T-helper 9 cell (primary cell): ENCODE data around the gene TMOD4.
"Not testable (repeated sequence)": the region's sequence is repeated elsewhere in the genome, so short reads cannot be mapped to it uniquely, and the experiment has no call there.

Source experiments
- DNase-seq: peaks from one replicate; pipeline ENCODE4 v3.0.0-alpha.2; 2020
- total RNA-seq, 2 donors: gene quantifications; one replicate each; lab custom pipeline; 2026; lab: John Stamatoyannopoulos, UW

The TMOD4 gene
- 1.9 to 5.5 reads per million in 2 donors for total RNA-seq

DNA sequence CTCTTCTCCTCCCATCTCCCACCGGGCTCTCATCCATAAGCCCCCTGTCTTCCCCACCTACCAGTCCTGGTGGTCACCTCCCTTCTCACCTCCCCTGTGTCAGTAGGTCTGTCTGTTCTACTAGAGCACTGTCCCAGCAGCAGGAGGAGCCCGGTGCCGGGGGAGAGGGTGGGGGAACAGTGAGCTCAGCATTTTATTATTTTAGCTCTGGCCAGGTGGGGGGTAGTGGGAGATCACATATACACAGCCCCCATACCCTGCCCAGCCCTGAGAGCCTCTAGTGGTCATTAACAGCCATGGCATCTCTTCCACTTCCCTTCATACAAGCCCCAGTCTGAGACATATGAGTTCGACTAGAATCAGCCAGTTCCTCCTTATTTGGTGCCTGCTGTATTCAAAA, at the start of gene TMOD4:
TSS of gene TMOD4 (minus strand) at position 119 of the 400 bp plus-strand sequence. CDS start 1,106 bp downstream, outside the sequence.
- DNase-seq = no peak

DNA sequence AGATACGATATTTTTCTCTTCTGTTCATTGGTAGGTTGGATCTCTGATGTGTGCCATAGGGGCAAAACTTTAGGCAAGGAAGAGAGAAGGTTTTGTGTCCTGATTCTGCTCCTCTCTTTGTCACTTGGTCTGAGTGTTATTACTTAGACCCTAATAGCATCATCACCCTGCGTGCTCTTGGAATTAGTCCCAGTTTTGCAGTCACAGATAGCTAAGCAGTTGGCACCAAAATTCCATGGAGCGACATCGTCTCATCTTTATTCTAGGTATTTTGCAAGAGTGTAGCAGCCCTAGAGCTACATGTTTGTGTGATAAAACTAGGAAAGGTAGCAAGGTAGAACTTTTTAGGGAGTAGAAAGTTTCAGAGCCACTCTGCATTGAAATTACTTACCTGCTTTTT, 46.3 kb upstream of the TMOD4 start:
- DNase-seq = no peak

DNA sequence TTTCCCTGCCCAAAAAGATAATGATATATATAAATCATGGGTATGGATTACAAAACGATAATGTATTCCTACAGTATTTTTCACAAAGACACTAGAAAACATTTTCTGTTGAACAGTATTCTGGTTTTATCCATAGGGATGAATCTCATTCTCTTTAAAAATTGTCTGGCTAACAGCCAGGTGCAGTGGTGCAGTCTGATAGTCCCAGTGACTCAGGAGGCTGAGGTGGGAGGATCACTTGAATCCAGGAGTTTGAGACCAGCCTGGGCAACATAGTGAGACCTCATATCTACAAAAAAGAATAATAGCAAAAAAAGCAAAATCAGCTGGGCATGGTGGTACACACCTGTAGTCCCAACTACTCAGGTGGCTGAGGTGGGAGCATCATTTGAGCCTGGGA, 45.8 kb upstream of the TMOD4 start:
- no peak for DNase-seq

GRCh38 chr1:151213560-151213959, 37.8 kb upstream of the TMOD4 start:
- DNase-seq = no peak

DNA sequence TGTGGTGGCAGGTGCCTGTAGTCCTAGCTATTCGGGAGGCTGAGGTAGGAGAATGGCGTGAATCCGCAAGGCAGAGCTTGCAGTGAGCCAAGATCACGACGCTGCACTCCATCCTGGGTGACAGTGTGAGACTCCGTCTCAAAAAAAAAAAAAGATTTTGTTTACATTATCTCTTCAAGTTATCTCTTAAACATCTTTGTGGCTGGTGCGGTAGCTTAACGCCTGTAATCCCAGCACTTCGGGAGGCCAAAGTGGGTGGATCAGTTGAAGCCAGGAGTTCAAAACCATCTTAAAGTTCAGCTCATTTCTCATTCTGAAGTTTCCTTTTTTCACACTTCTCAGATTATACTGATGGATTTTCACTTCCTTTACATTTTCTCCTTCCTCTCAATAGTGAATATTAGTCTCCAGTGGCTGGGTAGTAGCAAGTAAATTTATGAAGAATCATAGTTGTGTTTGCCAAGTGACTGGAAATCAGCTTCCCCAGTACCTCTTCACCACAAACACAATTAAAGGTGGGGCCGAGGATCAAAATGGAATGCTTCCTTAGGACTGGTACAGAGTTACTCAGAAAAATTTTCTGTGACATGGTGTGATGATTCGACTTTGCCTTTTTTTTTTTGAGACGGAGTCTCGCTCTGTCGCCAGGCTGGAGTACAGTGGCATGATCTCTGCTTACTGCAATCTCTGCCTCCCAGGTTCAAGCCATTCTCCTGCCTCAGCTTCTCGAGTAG, 36.4 kb upstream of the TMOD4 start:
- DNase-seq = no peak

GRCh38 chr1:151210830-151211229, 35.0 kb upstream of the TMOD4 start:
- DNase-seq = no peak

GRCh38 chr1:151205381-151205965, 29.7 kb upstream of the TMOD4 start:
- not testable (repeated sequence) for DNase-seq

DNA sequence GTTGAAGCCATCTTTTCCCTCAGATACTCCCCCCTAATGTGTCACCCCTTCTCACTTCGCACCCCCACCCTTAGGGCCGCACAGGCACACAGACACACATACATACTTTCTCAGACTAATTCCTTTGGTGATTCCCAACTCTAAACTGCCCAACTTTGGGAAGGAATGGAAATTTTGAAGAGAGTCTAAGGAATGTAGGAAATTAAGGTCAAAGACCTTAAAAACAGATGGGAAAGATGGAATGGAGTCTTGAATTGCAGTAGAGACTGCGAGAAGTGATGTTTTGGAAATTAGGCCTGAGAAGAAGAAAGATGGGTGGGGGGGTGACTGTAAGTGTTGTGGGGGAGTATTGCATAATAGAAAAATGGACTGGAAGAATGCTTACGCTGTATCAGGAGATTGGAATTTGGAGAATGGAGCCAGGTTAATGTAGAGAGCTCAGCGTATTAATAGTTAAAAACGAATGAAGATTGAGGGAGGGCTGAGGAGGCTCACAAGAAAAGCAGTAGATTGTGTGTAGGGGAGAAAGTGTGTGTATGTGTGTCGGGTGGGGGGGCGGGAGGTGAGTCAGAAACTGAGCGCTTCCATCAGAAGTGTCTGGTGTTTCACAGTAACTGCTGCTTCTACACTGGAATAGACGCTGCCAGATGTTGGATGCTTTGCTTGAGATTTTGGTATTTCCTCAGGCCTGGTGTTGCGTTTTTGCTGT, 24.2 kb upstream of the TMOD4 start:
- no peak for DNase-seq

GRCh38 chr1:151198254-151199127, 22.7 kb upstream of the TMOD4 start, which contains the start of gene PIP5K1A:
Gene PIP5K1A, plus strand, starts transcription at chr1:151198552. Its CDS starts 445 bp downstream, at chr1:151198997.
- DNase-seq = peak; percentile 99

DNA sequence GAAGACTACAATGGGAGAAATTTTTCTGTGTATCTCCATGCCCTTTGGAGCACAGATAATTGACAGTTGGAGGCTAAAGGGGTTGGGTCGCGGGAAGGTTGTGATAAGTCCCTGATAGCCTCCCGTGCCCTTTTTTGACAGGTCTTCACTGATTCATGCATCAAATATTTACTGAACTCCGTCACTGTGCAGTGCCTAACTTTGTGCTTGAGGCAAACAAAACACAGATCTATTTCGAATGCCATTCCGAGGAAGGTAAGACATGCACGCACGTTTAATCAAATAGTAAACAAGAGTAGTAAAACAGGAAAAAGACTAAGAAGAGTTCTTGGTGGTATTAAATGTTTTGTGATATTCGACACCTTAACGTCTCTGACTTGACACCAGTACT, 22.1 kb upstream of the TMOD4 start:
- DNase-seq = no peak

DNA sequence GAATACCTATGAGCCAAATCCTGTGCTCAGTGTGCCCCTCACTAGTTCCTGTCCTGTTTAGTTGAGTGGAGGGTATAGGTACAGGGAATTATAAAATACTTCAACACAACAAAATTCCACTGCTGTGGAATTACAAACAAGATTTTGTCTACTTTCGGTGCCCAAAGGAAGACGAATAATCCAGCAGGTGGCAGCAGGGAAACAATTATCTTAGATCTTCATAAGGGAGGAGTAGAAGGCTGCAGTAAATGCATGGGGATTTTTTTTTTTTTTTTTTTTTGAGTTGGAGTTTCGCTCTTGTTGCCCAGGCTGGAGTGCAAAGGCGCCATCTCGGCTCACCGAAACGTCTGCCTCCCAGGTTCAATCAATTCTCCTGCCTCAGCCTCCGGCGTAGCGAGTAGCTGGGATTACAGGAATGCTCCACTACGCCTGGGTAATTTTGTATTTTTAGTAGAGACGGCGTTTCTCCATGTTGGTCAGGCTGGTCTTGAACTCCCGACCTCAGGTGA, 20.6 kb upstream of the TMOD4 start:
- peak; percentile 35 for DNase-seq

GRCh38 chr1:151194894-151195594, 19.3 kb upstream of the TMOD4 start:
- not testable (repeated sequence) for DNase-seq

- no peak for DNase-seq
These were observed 18.1 kb upstream of the TMOD4 start for GRCh38 chr1:151193856-151194255.

DNA sequence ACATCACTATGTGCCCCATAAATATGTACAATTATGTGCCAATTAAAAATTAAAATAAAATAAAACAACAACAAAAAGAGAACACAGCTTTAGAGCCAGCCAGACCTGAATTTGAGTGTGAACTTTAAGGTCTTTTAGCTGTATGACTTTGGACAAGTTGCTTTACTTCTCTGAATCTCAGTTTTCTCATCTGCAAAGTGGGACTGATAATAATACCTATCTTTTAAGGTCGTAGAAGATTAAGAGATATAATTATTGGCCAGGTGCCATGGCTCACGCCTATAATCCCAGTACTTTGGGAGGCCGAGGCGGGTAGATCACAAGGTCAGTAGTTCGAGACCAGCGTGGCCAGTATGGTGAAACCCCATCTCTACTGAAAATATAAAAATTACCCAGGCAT, 17.5 kb upstream of the TMOD4 start:
- no peak for DNase-seq

DNA sequence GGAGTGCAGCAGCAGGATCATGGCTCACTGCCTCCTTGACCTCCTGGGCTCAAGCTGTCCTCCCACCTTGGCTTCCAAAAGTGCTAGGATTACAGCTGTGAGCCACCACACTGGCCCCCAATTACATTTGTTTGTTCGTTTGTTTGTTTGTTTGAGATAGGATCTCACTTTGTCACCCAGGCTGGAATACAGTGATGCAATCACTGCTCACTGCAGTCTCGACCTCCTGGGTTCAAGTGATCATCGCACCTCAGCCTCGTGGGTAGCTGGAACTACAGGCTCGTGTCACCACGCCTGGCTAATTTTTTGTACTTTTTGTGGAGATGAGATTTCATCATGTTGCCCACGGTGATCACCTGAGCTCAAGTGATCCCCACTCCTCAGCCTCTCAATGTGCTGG, 16.3 kb upstream of the TMOD4 start:
- no peak for DNase-seq

DNA sequence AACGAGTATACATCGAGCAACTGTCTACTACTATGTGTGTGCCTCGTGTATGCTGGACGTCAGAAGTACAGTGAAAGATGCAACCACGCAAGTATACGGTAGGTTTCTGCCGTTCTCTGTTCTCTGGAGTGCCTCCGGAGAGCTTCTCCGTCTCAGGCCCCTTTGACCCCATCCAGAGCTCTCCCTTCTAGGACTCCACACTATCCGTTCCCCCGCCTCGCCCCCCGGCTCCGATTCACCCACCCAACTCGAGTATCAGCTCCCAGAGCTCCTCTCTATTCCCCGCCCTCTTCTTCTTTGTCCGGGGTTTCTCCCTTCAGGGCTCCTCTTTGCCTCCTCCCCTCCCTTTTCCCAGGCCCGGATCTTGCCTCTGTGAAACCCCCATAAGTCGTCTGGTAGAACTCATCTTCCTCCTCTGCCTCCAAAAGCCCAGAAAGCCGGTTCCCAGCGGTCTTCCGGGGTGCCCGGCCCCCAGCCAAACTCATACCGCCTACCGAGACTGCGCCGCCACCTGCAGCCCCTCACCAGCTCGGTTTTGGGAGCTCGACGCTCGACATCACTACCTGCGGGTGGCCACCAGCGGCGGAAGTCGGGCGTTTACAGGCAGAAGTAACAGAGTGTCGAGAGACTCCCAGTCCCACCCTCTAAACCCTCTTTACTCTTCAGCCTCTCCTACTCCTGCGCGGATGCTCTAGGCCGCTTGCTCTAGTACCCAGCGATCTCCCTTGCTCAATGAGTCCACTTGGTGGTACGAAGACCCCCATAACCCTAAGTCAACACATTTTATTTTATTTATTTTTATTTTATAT, 14.1 kb upstream of the TMOD4 start, which contains the start of gene VPS72:
TSS of gene VPS72 (minus strand) at position 561 of the 809 bp plus-strand sequence. CDS start at position 485, 76 bp downstream.
- DNase-seq = peak; percentile 77

GRCh38 chr1:151188667-151189066, 12.9 kb upstream of the TMOD4 start:
- DNase-seq = not testable (repeated sequence)

DNA sequence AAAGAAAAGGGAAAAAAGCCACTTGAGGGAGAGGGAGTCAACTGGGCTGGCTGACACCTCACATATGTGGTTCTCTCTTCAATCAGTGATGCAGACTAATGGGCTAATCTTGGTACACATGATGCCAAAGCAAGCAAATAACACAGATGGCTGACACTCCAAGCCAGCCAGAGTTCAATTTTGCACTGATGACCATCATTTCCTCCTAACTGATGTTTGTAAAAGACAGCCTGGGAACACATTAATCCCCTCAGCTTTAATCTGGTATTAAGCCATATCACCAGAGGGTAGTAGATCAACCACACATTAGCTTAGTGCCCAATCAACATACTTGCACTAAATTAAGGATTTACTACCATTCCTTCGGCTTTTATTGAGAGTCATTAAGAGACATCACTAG, 11.4 kb upstream of the TMOD4 start:
- no peak for DNase-seq

- no peak for DNase-seq
These were observed 8.4 kb upstream of the TMOD4 start for GRCh38 chr1:151184211-151184610.

DNA sequence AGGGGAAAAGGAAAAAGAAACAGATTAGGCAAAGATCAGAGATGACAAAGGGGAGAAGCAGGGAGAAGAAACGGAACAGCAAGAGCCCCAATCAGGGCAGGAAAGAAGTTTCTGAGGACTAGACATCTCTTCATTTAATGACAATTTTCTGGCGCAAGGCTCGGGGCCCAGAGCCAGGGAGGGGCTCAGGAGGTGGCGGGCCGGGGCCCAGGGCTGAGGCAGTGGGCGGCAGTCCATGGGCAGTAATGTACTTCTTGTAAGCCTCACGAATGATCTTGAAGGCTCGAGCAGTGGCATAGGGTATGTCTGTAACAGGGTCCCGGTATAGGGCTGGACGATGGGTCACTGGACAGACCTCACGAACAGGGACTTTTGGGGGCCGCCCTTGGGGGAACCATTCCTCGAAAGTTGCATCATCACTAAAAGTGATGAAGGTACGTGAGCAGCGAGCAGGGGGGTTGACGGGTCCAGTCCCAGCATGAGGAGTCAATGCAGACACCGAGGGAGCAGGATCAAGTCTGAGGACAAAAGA, 799 bp upstream of the TMOD4 start:
- no peak for DNase-seq
